GM23338 (cell line): Measurements from ENCODE around the gene CCNG2. TPM values are rescaled to one million over a fixed set of nuclear protein-coding genes. Genes with fewer than 3 reads are reported as not detected.

ENCODE experiments used
- ATAC-seq: fragments of 200-7000 bp; cut with Tn5 transposase; 3 replicates; pipeline ENCODE4 v1.9.1; 2020
- DNase-seq: peaks from one replicate; pipeline ENCODE4 v3.0.0-alpha.2; 2015; ENCODE audit warnings: low spot score
- H2AFZ ChIP-seq: fragments of 200-600 bp; sonication (generic); 2 replicates; pipeline ENCODE4 v1.8.0; 2016; ENCODE audit warnings: antibody characterized with exemption, mild to moderate bottlenecking, moderate library complexity
- H3F3A ChIP-seq: fragments of 200-600 bp; sonication (generic); replicated peaks from 2 replicates; pipeline ENCODE4 v1.8.0; 2017; ENCODE audit warnings: antibody characterized with exemption, mixed run types, low read depth
- H3K27ac ChIP-seq: fragments of 200-600 bp; sonication (generic); 2 replicates; pipeline ENCODE4 v1.6.1; 2016; ENCODE audit warnings: low read depth
- H3K27me3 ChIP-seq: fragments of 200-600 bp; sonication (generic); 2 replicates; pipeline ENCODE4 v1.8.0; 2016; ENCODE audit warnings: mild to moderate bottlenecking, mixed run types, moderate library complexity; ENCODE audit not compliant: insufficient read depth
- H3K36me3 ChIP-seq: fragments of 200-600 bp; sonication (generic); 2 replicates; pipeline ENCODE4 v1.8.0; 2016; ENCODE audit warnings: mild to moderate bottlenecking; ENCODE audit not compliant: insufficient read depth
- H3K4me1 ChIP-seq: fragments of 200-600 bp; sonication (generic); 2 replicates; pipeline ENCODE4 v1.8.0; 2016; ENCODE audit warnings: mild to moderate bottlenecking, moderate library complexity; ENCODE audit not compliant: insufficient read depth
- H3K4me2 ChIP-seq: fragments of 200-600 bp; sonication (generic); 2 replicates; pipeline ENCODE4 v1.7.1; 2017; ENCODE audit warnings: mixed run types
- H3K4me3 ChIP-seq: fragments of 200-600 bp; sonication (generic); 2 replicates; pipeline ENCODE4 v1.6.1; 2016; ENCODE audit warnings: mixed run types
- H3K79me2 ChIP-seq: fragments of 200-600 bp; sonication (generic); replicated peaks from 2 replicates; pipeline ENCODE4 v1.8.0; 2017; ENCODE audit warnings: mild to moderate bottlenecking; ENCODE audit not compliant: insufficient read depth
- H3K9me2 ChIP-seq: fragments of 200-600 bp; sonication (generic); 2 replicates; pipeline ENCODE4 v1.8.0; 2017; ENCODE audit not compliant: insufficient read depth
- H4K20me1 ChIP-seq: fragments of 200-600 bp; sonication (generic); replicated peaks from 2 replicates; pipeline ENCODE4 v1.8.0; 2017; ENCODE audit warnings: mild to moderate bottlenecking; ENCODE audit not compliant: insufficient read depth
- H3K27ac Mint-ChIP-seq: 2 replicates; pipeline ENCODE4 v1.8.0; 2020; ENCODE audit warnings: inconsistent platforms, mild to moderate bottlenecking, moderate library complexity, mixed read lengths
- H3K27me3 Mint-ChIP-seq: 3 replicates; pipeline ENCODE4 v1.8.0; 2022; ENCODE audit warnings: low read depth, mild to moderate bottlenecking, moderate library complexity, mixed read lengths, inconsistent platforms; ENCODE audit not compliant: insufficient read depth, poor library complexity
- H3K36me3 Mint-ChIP-seq: 3 replicates; pipeline ENCODE4 v1.8.0; 2021; ENCODE audit warnings: low read depth, mild to moderate bottlenecking, inconsistent platforms, moderate library complexity, mixed read lengths
- H3K4me1 Mint-ChIP-seq: 3 replicates; pipeline ENCODE4 v1.8.0; 2020; ENCODE audit warnings: mild to moderate bottlenecking, inconsistent platforms, mixed read lengths
- H3K4me3 Mint-ChIP-seq: 3 replicates; pipeline ENCODE4 v1.8.0; 2021; ENCODE audit warnings: moderate library complexity, mild to moderate bottlenecking, inconsistent platforms, mixed read lengths
- H3K9me3 Mint-ChIP-seq: 3 replicates; pipeline ENCODE4 v1.8.0; 2020; ENCODE audit warnings: moderate library complexity, mild to moderate bottlenecking, inconsistent platforms, mixed read lengths
- CREB1 ChIP-seq: fragments of 250-450 bp; sonication (Bioruptor Pico); IDR thresholded peaks from 2 replicates; pipeline ENCODE4 v1.5.0; 2020; ENCODE audit warnings: low read depth, mild to moderate bottlenecking, moderate library complexity
- EZH2 ChIP-seq: fragments of 200-600 bp; sonication (generic); IDR thresholded peaks from one replicate; pipeline ENCODE4 v1.8.0; 2017; ENCODE audit warnings: antibody characterized with exemption, mild to moderate bottlenecking, low read depth; ENCODE audit not compliant: unreplicated experiment
- EZH2phosphoT487 ChIP-seq: fragments of 200-600 bp; sonication (generic); IDR thresholded peaks from one replicate; pipeline ENCODE4 v1.8.1; 2018; ENCODE audit warnings: antibody characterized with exemption; ENCODE audit not compliant: unreplicated experiment
- JUNB ChIP-seq: IDR thresholded peaks from one replicate; pipeline ENCODE4 v1.6.1; 2016; ENCODE audit warnings: antibody characterized with exemption; ENCODE audit not compliant: unreplicated experiment
- POLR2AphosphoS5 ChIP-seq: IDR thresholded peaks from 2 replicates; pipeline ENCODE4 v1.6.1; 2016; ENCODE audit warnings: antibody characterized with exemption, low read depth
- REST ChIP-seq: IDR thresholded peaks from one replicate; pipeline ENCODE4 v1.6.1; 2018; ENCODE audit warnings: antibody characterized with exemption; ENCODE audit not compliant: unreplicated experiment
- STAT1 ChIP-seq: IDR thresholded peaks from one replicate; pipeline ENCODE4 v1.6.1; 2016; ENCODE audit warnings: antibody characterized with exemption; ENCODE audit not compliant: unreplicated experiment
- ZNF114 ChIP-seq: fragments of 250-450 bp; sonication (Bioruptor Pico); IDR thresholded peaks from 2 replicates; pipeline ENCODE4 v1.5.0; 2020; ENCODE audit warnings: mild to moderate bottlenecking, moderate library complexity
- ZNF331 ChIP-seq: fragments of 250-450 bp; sonication (Bioruptor Pico); IDR thresholded peaks from 2 replicates; pipeline ENCODE4 v1.5.0; 2020; ENCODE audit warnings: low read depth, mild to moderate bottlenecking, moderate library complexity
- ZNF462 ChIP-seq: fragments of 250-450 bp; sonication (Bioruptor Pico); IDR thresholded peaks from 2 replicates; pipeline ENCODE4 v1.5.0; 2020; ENCODE audit warnings: mild to moderate bottlenecking, moderate library complexity
- polyA plus RNA-seq: library from polyadenylated mRNA; unstranded; fragments of >200 nt; fragmentation: Nextera tagmentation; extraction: Ambion mirVana; gene quantifications from 2 replicates; pipeline ENCODE4 v1.2.1, GENCODE V29; 2016
- total RNA-seq: library from RNA; depleted of rRNA; stranded (reverse); fragments of >200 nt; shearing (Covaris generic); gene quantifications from 2 replicates; pipeline ENCODE4 v1.2.3, GENCODE V29; 2014
- TF ChIP-seq, protein P1 (sequence below), 2 experiments: fragments of 200-600 bp in 1 of 2; sonication (generic) in 1 of 2; conservative IDR thresholded peaks; 2 replicates each; pipeline versions ENCODE4 v1.5.1 to v1.6.1; 2016 to 2017; ENCODE audit warnings: antibody characterized with exemption in 2 of 2, low read depth in 2 of 2, mild to moderate bottlenecking in 2 of 2, moderate library complexity in 1 of 2
- TF ChIP-seq, protein P2 (sequence below): IDR thresholded peaks from 2 replicates; pipeline ENCODE4 v1.6.1; 2016; ENCODE audit warnings: antibody characterized with exemption

Gene CCNG2
- total and polyA plus RNA-seq, 2 experiments from 2014 or later = 7.1 to 16.5 TPM

- TF ChIP-seq REST (no peak), JUNB (no peak), ZNF114 (no peak), EZH2phosphoT487 (no peak), ZNF331 (CRISPR knock-in tag) (no peak), POLR2AphosphoS5 (no peak), STAT1 (no peak)
Measured at GRCh38 chr4:77142646-77143028, 14.4 kb upstream of the CCNG2 start (continued).

GRCh38 chr4:77143091-77143490 lies 13.9 kb upstream of the CCNG2 start:
- H3K79me2 ChIP-seq = no peaks in the 10 kb centered on the region
- H3F3A ChIP-seq = no peaks in the 10 kb centered on the region
- Mint-ChIP-seq H3K4me3 (no peak overlapping the region), H3K4me1 (peaks cover 11% of the 10 kb centered on the region), H3K27ac (no peak overlapping the region), H3K27me3 (peaks cover 2% of the 10 kb centered on the region), H3K9me3 (no peaks in the 10 kb centered on the region), H3K36me3 (no peaks in the 10 kb centered on the region)
- ATAC-seq (no peak), DNase-seq (no peak)
- H3K9me2 ChIP-seq = no peaks in the 10 kb centered on the region; the same call in 1 of the 2 replicates
- H3K27me3 ChIP-seq = no peaks in the 10 kb centered on the region
- no peak overlapping the region for H3K4me2 ChIP-seq
- H3K4me3 ChIP-seq = no peak overlapping the region
- H4K20me1 ChIP-seq = no peaks in the 10 kb centered on the region
- peaks cover 7% of the 10 kb centered on the region; the same call in 1 of the 2 replicates for H3K4me1 ChIP-seq
- no peak overlapping the region for H2AFZ ChIP-seq
- H3K27ac ChIP-seq = no peak overlapping the region
- H3K36me3 ChIP-seq = no peaks in the 10 kb centered on the region
- no peak for TF ChIP-seq POLR2AphosphoS5
- TF ChIP-seq EZH2phosphoT487 = no peak
- TF ChIP-seq STAT1 = no peak
- TF ChIP-seq ZNF331 (CRISPR knock-in tag) = no peak
- no peak for TF ChIP-seq ZNF462 (CRISPR knock-in tag)
- TF ChIP-seq, protein P1, sequence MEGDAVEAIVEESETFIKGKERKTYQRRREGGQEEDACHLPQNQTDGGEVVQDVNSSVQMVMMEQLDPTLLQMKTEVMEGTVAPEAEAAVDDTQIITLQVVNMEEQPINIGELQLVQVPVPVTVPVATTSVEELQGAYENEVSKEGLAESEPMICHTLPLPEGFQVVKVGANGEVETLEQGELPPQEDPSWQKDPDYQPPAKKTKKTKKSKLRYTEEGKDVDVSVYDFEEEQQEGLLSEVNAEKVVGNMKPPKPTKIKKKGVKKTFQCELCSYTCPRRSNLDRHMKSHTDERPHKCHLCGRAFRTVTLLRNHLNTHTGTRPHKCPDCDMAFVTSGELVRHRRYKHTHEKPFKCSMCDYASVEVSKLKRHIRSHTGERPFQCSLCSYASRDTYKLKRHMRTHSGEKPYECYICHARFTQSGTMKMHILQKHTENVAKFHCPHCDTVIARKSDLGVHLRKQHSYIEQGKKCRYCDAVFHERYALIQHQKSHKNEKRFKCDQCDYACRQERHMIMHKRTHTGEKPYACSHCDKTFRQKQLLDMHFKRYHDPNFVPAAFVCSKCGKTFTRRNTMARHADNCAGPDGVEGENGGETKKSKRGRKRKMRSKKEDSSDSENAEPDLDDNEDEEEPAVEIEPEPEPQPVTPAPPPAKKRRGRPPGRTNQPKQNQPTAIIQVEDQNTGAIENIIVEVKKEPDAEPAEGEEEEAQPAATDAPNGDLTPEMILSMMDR (conservative IDR thresholded peaks at IDR 0.05; ENCODE audit: low read depth in 2 of 2) = no peak
- TF ChIP-seq CREB1 = no peak
- TF ChIP-seq JUNB = no peak
- no peak for TF ChIP-seq EZH2
- TF ChIP-seq, protein P2, sequence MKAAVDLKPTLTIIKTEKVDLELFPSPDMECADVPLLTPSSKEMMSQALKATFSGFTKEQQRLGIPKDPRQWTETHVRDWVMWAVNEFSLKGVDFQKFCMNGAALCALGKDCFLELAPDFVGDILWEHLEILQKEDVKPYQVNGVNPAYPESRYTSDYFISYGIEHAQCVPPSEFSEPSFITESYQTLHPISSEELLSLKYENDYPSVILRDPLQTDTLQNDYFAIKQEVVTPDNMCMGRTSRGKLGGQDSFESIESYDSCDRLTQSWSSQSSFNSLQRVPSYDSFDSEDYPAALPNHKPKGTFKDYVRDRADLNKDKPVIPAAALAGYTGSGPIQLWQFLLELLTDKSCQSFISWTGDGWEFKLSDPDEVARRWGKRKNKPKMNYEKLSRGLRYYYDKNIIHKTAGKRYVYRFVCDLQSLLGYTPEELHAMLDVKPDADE = no peak
